Upper lobe of left lung (tissue), 6 donors: ENCODE measurements around the gene SCNN1B. TPM values are rescaled to one million over a fixed set of nuclear protein-coding genes. Genes with fewer than 3 reads are reported as not detected.

Experiments
- ATAC-seq, 2 donors: fragments of 200-7000 bp; cut with Tn5 transposase; one replicate each; pipeline ENCODE4 v1.9.1; 2022; ENCODE audit warnings: mild to moderate bottlenecking in 2 of 2, moderate library complexity in 2 of 2; ENCODE audit not compliant: low FRiP score in 2 of 2
- DNase-seq, 2 donors: peaks; one replicate each; pipeline ENCODE4 v3.0.0-alpha.2; 2019 to 2020
- H3K27ac ChIP-seq, 4 donors: fragments of 200-600 bp; sonication (generic); one replicate each; pipeline ENCODE4 v1.5.1; 2016 to 2019
- H3K27me3 ChIP-seq, 4 donors: fragments of 200-600 bp; sonication (generic); one replicate each; pipeline ENCODE4 v1.5.1; 2017 to 2019
- H3K36me3 ChIP-seq, 4 donors: fragments of 200-600 bp; sonication (generic); one replicate each; pipeline ENCODE4 v1.5.1; 2016 to 2019
- H3K4me1 ChIP-seq, 4 donors: fragments of 200-600 bp; sonication (generic); one replicate each; pipeline ENCODE4 v1.5.1; 2018 to 2019
- H3K4me3 ChIP-seq, 4 donors: fragments of 200-600 bp; sonication (generic); one replicate each; pipeline ENCODE4 v1.5.1; 2017 to 2019; ENCODE audit warnings: mild to moderate bottlenecking in 2 of 4, moderate library complexity in 1 of 4
- H3K9me3 ChIP-seq, 4 donors: fragments of 200-600 bp; sonication (generic); one replicate each; pipeline ENCODE4 v1.5.1; 2018 to 2019
- CTCF ChIP-seq, 6 experiments: fragments of 450-650 bp in 4 of 6; fragments of 200-600 bp in 2 of 6; sonication (generic) in 2 of 6; IDR thresholded peaks; one replicate each; pipeline ENCODE4 v1.5.1; 2016 to 2019; ENCODE audit warnings: antibody characterized with exemption in 6 of 6
- EP300 ChIP-seq, 4 donors: sonication (generic); formaldehyde crosslinking; IDR thresholded peaks; one replicate each; pipeline ENCODE4 v1.5.1; 2017; ENCODE audit warnings: antibody characterized with exemption in 4 of 4, control low read depth in 2 of 4
- POLR2A ChIP-seq, 4 donors: fragments of 450-650 bp; IDR thresholded peaks; one replicate each; pipeline ENCODE4 v1.5.1; 2016 to 2017; ENCODE audit warnings: antibody characterized with exemption in 4 of 4, mild to moderate bottlenecking in 2 of 4
- POLR2AphosphoS5 ChIP-seq, 2 donors: sonication (generic); formaldehyde crosslinking; IDR thresholded peaks; one replicate each; pipeline ENCODE4 v1.5.1; 2017; ENCODE audit warnings: antibody characterized with exemption in 2 of 2
- WGBS, 2 donors: methylation state at CpG; one replicate each; pipeline ENCODE4 v1.1.5; 2017 to 2018; 5-methylcytosine and 5-hydroxymethylcytosine counted together
- total RNA-seq, 6 donors: library from RNA; depleted of rRNA in 4 of 6; stranded (reverse); fragments of >200 nt in 4 of 6; gene quantifications; one replicate each; pipeline versions ENCODE4 v1.1.0 to v1.2.1, GENCODE V29; 2016 to 2021
- donor health status: DM: no; HTN: no; CAD: no; lungs with moderate emphysema.
- donor health status: DM: no; HTN: yes; CAD: no; lungs with severe emphysema.

Gene SCNN1B
- total RNA-seq, 6 donors from 2014 or later: 40.3 to 82.0 (median 56.7) TPM

GRCh38 chr16:23284584-23284983, 17.5 kb upstream of the SCNN1B start:
- WGBS, 2 donors: 59 to 72% methylated on average over 2 of the region's 2 CpGs
- H3K4me3 ChIP-seq: no peak overlapping the region
- no peak for DNase-seq
- TF ChIP-seq EP300 (IDR thresholded peaks at IDR 0.05): no peak
- TF ChIP-seq POLR2A (IDR thresholded peaks at IDR 0.05): no peak
- no peak for TF ChIP-seq CTCF (IDR thresholded peaks at IDR 0.05)
- TF ChIP-seq POLR2AphosphoS5 (IDR thresholded peaks at IDR 0.05): no peak
- H3K27ac ChIP-seq: no peak overlapping the region
- no peak for ATAC-seq
- no peaks in the 10 kb centered on the region for H3K27me3 ChIP-seq
- H3K9me3 ChIP-seq: no peaks in the 10 kb centered on the region
- no peaks in the 10 kb centered on the region for H3K4me1 ChIP-seq
- H3K36me3 ChIP-seq: no peaks in the 10 kb centered on the region

- 71 to 79% methylated on average over 4 of the region's 4 CpGs for WGBS, 2 donors
- DNase-seq: no peak
- Histone ChIP-seq H3K36me3 (no peaks in the 10 kb centered on the region), H3K27me3 (no peaks in the 10 kb centered on the region), H3K4me1 (no peaks in the 10 kb centered on the region), H3K9me3 (no peaks in the 10 kb centered on the region), H3K4me3 (no peak overlapping the region), H3K27ac (no peak overlapping the region)
- no peak for ATAC-seq
- TF ChIP-seq POLR2AphosphoS5 (IDR thresholded peaks at IDR 0.05): no peak
- no peak for TF ChIP-seq CTCF (IDR thresholded peaks at IDR 0.05)
- TF ChIP-seq POLR2A (IDR thresholded peaks at IDR 0.05): no peak
- TF ChIP-seq EP300 (IDR thresholded peaks at IDR 0.05): no peak
These were observed 16.0 kb upstream of the SCNN1B start for GRCh38 chr16:23286131-23286532.

GRCh38 chr16:23288209-23288608, 13.9 kb upstream of the SCNN1B start:
- H3K36me3 ChIP-seq: no peaks in the 10 kb centered on the region
- H3K27me3 ChIP-seq: no peaks in the 10 kb centered on the region
- no peaks in the 10 kb centered on the region for H3K9me3 ChIP-seq
- H3K27ac ChIP-seq: no peak overlapping the region
- TF ChIP-seq CTCF (IDR thresholded peaks at IDR 0.05) (no peak), EP300 (IDR thresholded peaks at IDR 0.05) (no peak), POLR2A (IDR thresholded peaks at IDR 0.05) (no peak), POLR2AphosphoS5 (IDR thresholded peaks at IDR 0.05) (no peak)
- 73 to 77% methylated on average over 3 of the region's 3 CpGs for WGBS, 2 donors
- no peak for ATAC-seq
- no peak overlapping the region for H3K4me3 ChIP-seq
- no peak for DNase-seq
- H3K4me1 ChIP-seq: no peaks in the 10 kb centered on the region

GRCh38 chr16:23288726-23289512, 13.2 kb upstream of the SCNN1B start:
- Histone ChIP-seq H3K36me3 (no peaks in the 10 kb centered on the region), H3K27me3 (no peaks in the 10 kb centered on the region), H3K9me3 (no peaks in the 10 kb centered on the region), H3K4me1 (no peaks in the 10 kb centered on the region), H3K4me3 (no peak overlapping the region), H3K27ac (no peak overlapping the region)
- no peak for TF ChIP-seq EP300 (IDR thresholded peaks at IDR 0.05)
- no peak for TF ChIP-seq CTCF (IDR thresholded peaks at IDR 0.05)
- no peak for TF ChIP-seq POLR2A (IDR thresholded peaks at IDR 0.05)
- TF ChIP-seq POLR2AphosphoS5 (IDR thresholded peaks at IDR 0.05): no peak
- DNase-seq (no peak), ATAC-seq (peak in 1 of 2 donors; percentile 19)
- 76 to 81% methylated on average over 8 to 9 of the region's 9 CpGs for WGBS, 2 donors
